Liver (tissue), 9 donors: Measurements from ENCODE around the gene XCR1. TPM values are rescaled to one million over a fixed set of nuclear protein-coding genes. Genes with fewer than 3 reads are reported as not detected.

ENCODE experiments used
- DNase-seq: peaks from one replicate; pipeline ENCODE4 v3.0.0-alpha.2; 2017; ENCODE audit warnings: low spot score
- H3K27ac ChIP-seq, 2 donors: one replicate each; pipeline ENCODE4 v1.7.0; 2013; ENCODE audit warnings: inconsistent platforms in 2 of 2, low read length in 2 of 2, control low read depth in 1 of 2, low read depth in 1 of 2, mild to moderate bottlenecking in 1 of 2
- H3K27me3 ChIP-seq, 4 donors: one replicate each; pipeline versions ENCODE4 v1.6.1 to v1.7.0; 2013; ENCODE audit warnings: low read length in 3 of 4, inconsistent platforms in 1 of 4, mild to moderate bottlenecking in 1 of 4, moderate library complexity in 1 of 4; ENCODE audit not compliant: control insufficient read depth in 4 of 4, insufficient read depth in 4 of 4
- H3K36me3 ChIP-seq, 4 donors: one replicate each; pipeline versions ENCODE4 v1.6.1 to v1.7.0; 2013; ENCODE audit warnings: low read length in 3 of 4, mild to moderate bottlenecking in 3 of 4, low read depth in 1 of 4, moderate library complexity in 1 of 4; ENCODE audit not compliant: control insufficient read depth in 4 of 4, insufficient read depth in 3 of 4
- H3K4me1 ChIP-seq, 4 donors: one replicate each; pipeline versions ENCODE4 v1.6.1 to v1.7.0; 2013; ENCODE audit warnings: low read length in 3 of 4, mild to moderate bottlenecking in 3 of 4, moderate library complexity in 1 of 4; ENCODE audit not compliant: control insufficient read depth in 4 of 4, insufficient read depth in 4 of 4
- H3K4me3 ChIP-seq, 3 donors: one replicate each; pipeline versions ENCODE4 v1.6.1 to v1.7.0; 2013; ENCODE audit warnings: low read length in 3 of 3, control low read depth in 1 of 3, low read depth in 1 of 3, mild to moderate bottlenecking in 1 of 3
- H3K9ac ChIP-seq, 2 donors: one replicate each; pipeline ENCODE4 v1.7.0; 2013; ENCODE audit warnings: low read length in 2 of 2, mild to moderate bottlenecking in 2 of 2, moderate library complexity in 2 of 2, control low read depth in 1 of 2, low read depth in 1 of 2
- H3K9me3 ChIP-seq, 4 donors: one replicate each; pipeline versions ENCODE4 v1.6.1 to v1.7.0; 2013; ENCODE audit warnings: low read length in 3 of 4; ENCODE audit not compliant: control insufficient read depth in 4 of 4
- ATF3 ChIP-seq: IDR thresholded peaks from 2 replicates; pipeline ENCODE4 v1.6.1; 2016; ENCODE audit warnings: antibody characterized with exemption
- CTCF ChIP-seq: fragments of 150-350 bp; IDR thresholded peaks from 2 replicates; pipeline ENCODE4 v1.5.1; 2017; ENCODE audit warnings: improper control_type of control experiment, low read depth, low read length; ENCODE audit not compliant: missing input control
- EGR1 ChIP-seq, 2 donors: IDR thresholded peaks; 2 replicates each; pipeline ENCODE4 v1.6.1; 2016 to 2018; ENCODE audit warnings: antibody characterized with exemption in 2 of 2, low read depth in 2 of 2
- FOXA1 ChIP-seq: IDR thresholded peaks from 2 replicates; pipeline ENCODE4 v1.6.1; 2016; ENCODE audit warnings: antibody characterized with exemption
- FOXA2 ChIP-seq: IDR thresholded peaks from 2 replicates; pipeline ENCODE4 v1.6.1; 2016; ENCODE audit warnings: antibody characterized with exemption
- GABPA ChIP-seq, 2 donors: IDR thresholded peaks in 1 of 2; conservative IDR thresholded peaks in 1 of 2; 2 replicates each; pipeline ENCODE4 v1.6.1; 2016; ENCODE audit warnings: antibody characterized with exemption in 2 of 2, mild to moderate bottlenecking in 1 of 2, moderate library complexity in 1 of 2
- HNF4A ChIP-seq, 2 donors: conservative IDR thresholded peaks; 2 replicates each; pipeline ENCODE4 v1.6.1; 2016; ENCODE audit warnings: antibody characterized with exemption in 2 of 2, mild to moderate bottlenecking in 2 of 2
- HNF4G ChIP-seq: IDR thresholded peaks from 2 replicates; pipeline ENCODE4 v1.6.1; 2016; ENCODE audit warnings: antibody characterized with exemption
- JUND ChIP-seq, 2 donors: IDR thresholded peaks; 2 replicates each; pipeline ENCODE4 v1.6.1; 2016; ENCODE audit warnings: antibody characterized with exemption in 2 of 2
- MAX ChIP-seq: IDR thresholded peaks from 2 replicates; pipeline ENCODE4 v1.6.1; 2016; ENCODE audit warnings: antibody characterized with exemption
- NR2F2 ChIP-seq: IDR thresholded peaks from 2 replicates; pipeline ENCODE4 v1.6.1; 2016; ENCODE audit warnings: antibody characterized with exemption
- RAD21 ChIP-seq, 2 donors: IDR thresholded peaks; 2 replicates each; pipeline ENCODE4 v1.6.1; 2016; ENCODE audit warnings: antibody characterized with exemption in 2 of 2, mild to moderate bottlenecking in 2 of 2
- REST ChIP-seq: IDR thresholded peaks from 2 replicates; pipeline ENCODE4 v1.6.1; 2016; ENCODE audit warnings: antibody characterized with exemption, mild to moderate bottlenecking
- YY1 ChIP-seq: IDR thresholded peaks from 2 replicates; pipeline ENCODE4 v1.6.1; 2016; ENCODE audit warnings: antibody characterized with exemption, mild to moderate bottlenecking
- ZBTB33 ChIP-seq: IDR thresholded peaks from 2 replicates; pipeline ENCODE4 v1.6.1; 2016; ENCODE audit warnings: antibody characterized with exemption
- WGBS: extraction: QIAGEN DNeasy Blood & Tissue Kit; methylation state at CpG from one replicate; pipeline ENCODE4 v1.1.7; 2013; 5-methylcytosine and 5-hydroxymethylcytosine counted together
- polyA plus RNA-seq, 2 donors: library from polyadenylated mRNA; stranded (reverse) in 1 of 2; unstranded in 1 of 2; fragments of 200-250 nt in 1 of 2; fragments of >200 nt in 1 of 2; fragmentation: Nextera tagmentation in 1 of 2; extraction: Ambion mirVana in 1 of 2; gene quantifications; one replicate each; pipeline versions ENCODE4 v1.2.1 to v1.2.3, GENCODE V29; 2013 to 2015
- total RNA-seq, 2 donors: library from RNA; depleted of rRNA; stranded (reverse); fragments of >200 nt; gene quantifications; one replicate each; pipeline ENCODE4 v1.2.3, GENCODE V29; 2014
- donor health status: healthy.
- donor health status: healthy.
- donor health status: healthy.
- donor health status: healthy.
- donor health status: healthy.

The XCR1 gene
- total and polyA plus RNA-seq, 4 donors: under 0.01 to 0.08 (median 0.03) TPM; not detected in 1

- 77% methylated on average over 1 of the region's 1 CpG for WGBS
- no peak overlapping the region for H3K4me3 ChIP-seq
- H3K9ac ChIP-seq: no peak overlapping the region
- DNase-seq: no peak
- H3K27ac ChIP-seq: no peak overlapping the region
- TF ChIP-seq NR2F2 (no peak), REST (no peak), FOXA1 (no peak), CTCF (no peak), HNF4G (no peak), MAX (no peak), RAD21 (IDR thresholded peaks at IDR 0.05) (no peak), JUND (IDR thresholded peaks at IDR 0.05) (no peak), GABPA (IDR thresholded peaks at IDR 0.05 in 1 of 2, conservative IDR thresholded peaks at IDR 0.05 in 1 of 2) (no peak)
- H3K27me3 ChIP-seq: no peaks in the 10 kb centered on the region
- peaks cover 0 to 19% (median 3%) of the 10 kb centered on the region in 4 donors for H3K9me3 ChIP-seq
- H3K4me1 ChIP-seq: no peaks in the 10 kb centered on the region
- H3K36me3 ChIP-seq: no peaks in the 10 kb centered on the region
Observed at GRCh38 chr3:46029953-46030543, 2.8 kb upstream of the XCR1 start.

GRCh38 chr3:46027736-46028397 lies 584 bp upstream of the XCR1 start:
- Histone ChIP-seq H3K9ac (no peak overlapping the region), H3K27me3 (no peaks in the 10 kb centered on the region), H3K9me3 (peaks cover 0 to 19% (median 3%) of the 10 kb centered on the region in 4 donors), H3K4me3 (no peak overlapping the region), H3K36me3 (no peaks in the 10 kb centered on the region), H3K27ac (no peak overlapping the region), H3K4me1 (no peaks in the 10 kb centered on the region)
- DNase-seq: no peak
- WGBS: 85% methylated on average over 6 of the region's 6 CpGs
- TF ChIP-seq JUND (IDR thresholded peaks at IDR 0.05) (no peak), CTCF (no peak), FOXA1 (no peak), EGR1 (IDR thresholded peaks at IDR 0.05; ENCODE audit: low read depth in 2 of 2) (no peak), ATF3 (no peak), NR2F2 (no peak), HNF4A (conservative IDR thresholded peaks at IDR 0.05) (no peak), REST (no peak), YY1 (no peak), GABPA (IDR thresholded peaks at IDR 0.05 in 1 of 2, conservative IDR thresholded peaks at IDR 0.05 in 1 of 2) (no peak), FOXA2 (no peak), HNF4G (no peak), RAD21 (IDR thresholded peaks at IDR 0.05) (no peak), ZBTB33 (no peak)
